Neural cell (in vitro differentiated cells): ENCODE results near the gene TMEM167B. TPM values are rescaled to one million over a fixed set of nuclear protein-coding genes. Genes with fewer than 3 reads are reported as not detected.

ENCODE experiments used
- H2AFZ ChIP-seq: fragments of 200-600, 300-800 bp; sonication (generic), shearing (Covaris generic); 2 replicates; pipeline ENCODE4 v1.6.0; 2014; ENCODE audit warnings: low read depth, mild to moderate bottlenecking, antibody characterized with exemption, low read length, moderate library complexity
- H3F3A ChIP-seq: fragments of 200-600 bp; shearing (Covaris generic); 2 replicates; pipeline ENCODE4 v1.6.1; 2016; ENCODE audit warnings: mild to moderate bottlenecking, moderate library complexity, mixed read lengths, antibody characterized with exemption, low read length; ENCODE audit not compliant: insufficient read depth, poor library complexity, severe bottlenecking
- H3K27ac ChIP-seq: fragments of 200-600, 300-800 bp; sonication (generic), shearing (Covaris generic); 2 replicates; pipeline ENCODE4 v1.5.1; 2014; ENCODE audit warnings: mild to moderate bottlenecking, low read length, moderate library complexity
- H3K27me3 ChIP-seq: fragments of 300-800, 200-600 bp; sonication (generic), shearing (Covaris generic); 2 replicates; pipeline ENCODE4 v1.6.0; 2014; ENCODE audit warnings: mild to moderate bottlenecking, low read depth, low read length, moderate library complexity; ENCODE audit not compliant: insufficient read depth
- H3K36me3 ChIP-seq: fragments of 300-800, 200-600 bp; sonication (generic), shearing (Covaris generic); 2 replicates; pipeline ENCODE4 v1.5.1; 2014; ENCODE audit warnings: mild to moderate bottlenecking, antibody characterized with exemption, low read length, moderate library complexity; ENCODE audit not compliant: insufficient read depth
- H3K4me2 ChIP-seq: fragments of 300-800, 200-600 bp; sonication (generic), shearing (Covaris generic); 2 replicates; pipeline ENCODE4 v1.6.0; 2014; ENCODE audit warnings: mild to moderate bottlenecking, low read length
- H3K4me3 ChIP-seq: fragments of 300-800, 200-600 bp; sonication (generic), shearing (Covaris generic); 2 replicates; pipeline ENCODE4 v1.5.1; 2014; ENCODE audit warnings: mild to moderate bottlenecking, low read length, moderate library complexity
- H3K79me2 ChIP-seq: fragments of 200-600 bp; shearing (Covaris generic); replicated peaks from 2 replicates; pipeline ENCODE4 v1.6.0; 2014; ENCODE audit warnings: mild to moderate bottlenecking, low read length, moderate library complexity; ENCODE audit not compliant: insufficient read depth
- H3K9ac ChIP-seq: fragments of 300-800, 200-600 bp; sonication (generic), shearing (Covaris generic); 2 replicates; pipeline ENCODE4 v1.6.1; 2016; ENCODE audit warnings: mild to moderate bottlenecking, low read length, mixed read lengths
- H3K9me2 ChIP-seq: fragments of 200-600 bp; shearing (Covaris generic); 2 replicates; pipeline ENCODE4 v1.6.1; 2016; ENCODE audit warnings: mild to moderate bottlenecking, low read length, mixed read lengths; ENCODE audit not compliant: insufficient read depth
- H3K9me3 ChIP-seq: fragments of 200-600, 300-800 bp; sonication (generic), shearing (Covaris generic); 2 replicates; pipeline ENCODE4 v1.6.1; 2016; ENCODE audit warnings: mild to moderate bottlenecking, mixed run types, low read length, moderate library complexity, mixed read lengths
- H4K20me1 ChIP-seq: fragments of 200-600 bp; shearing (Covaris generic); 2 replicates; pipeline ENCODE4 v1.6.1; 2016; ENCODE audit warnings: mild to moderate bottlenecking, mixed run types; ENCODE audit not compliant: insufficient read depth
- CTCF ChIP-seq: fragments of 450-650 bp; IDR thresholded peaks from 2 replicates; pipeline ENCODE4 v1.5.1; 2014; ENCODE audit warnings: antibody characterized with exemption, mild to moderate bottlenecking, moderate library complexity; ENCODE audit not compliant: poor library complexity, severe bottlenecking
- EP300 ChIP-seq: fragments of 450-650 bp; conservative IDR thresholded peaks from 2 replicates; pipeline ENCODE4 v1.6.1; 2014; ENCODE audit warnings: antibody characterized with exemption, mild to moderate bottlenecking, moderate library complexity; ENCODE audit not compliant: poor library complexity, severe bottlenecking
- EZH2 ChIP-seq: fragments of 200-600, 300-800 bp; shearing (Covaris generic), sonication (generic); IDR thresholded peaks from 2 replicates; pipeline ENCODE4 v1.6.1; 2014; ENCODE audit warnings: antibody characterized with exemption, low read length, borderline replicate concordance, mild to moderate bottlenecking; ENCODE audit not compliant: insufficient read depth, poor library complexity, severe bottlenecking
- MXI1 ChIP-seq: fragments of 450-650 bp; conservative IDR thresholded peaks from 2 replicates; pipeline ENCODE4 v1.6.1; 2014; ENCODE audit warnings: antibody characterized with exemption, mild to moderate bottlenecking; ENCODE audit not compliant: poor library complexity, severe bottlenecking
- POLR2AphosphoS5 ChIP-seq: IDR thresholded peaks from 2 replicates; pipeline ENCODE4 v1.6.1; 2012
- RAD21 ChIP-seq: fragments of 450-650 bp; conservative IDR thresholded peaks from 2 replicates; pipeline ENCODE4 v1.6.1; 2014; ENCODE audit warnings: antibody characterized with exemption, mild to moderate bottlenecking, moderate library complexity
- SMC3 ChIP-seq: fragments of 450-650 bp; conservative IDR thresholded peaks from 2 replicates; pipeline ENCODE4 v1.6.1; 2014; ENCODE audit warnings: antibody characterized with exemption, mild to moderate bottlenecking, moderate library complexity; ENCODE audit not compliant: poor library complexity
- TAF1 ChIP-seq: IDR thresholded peaks from 2 replicates; pipeline ENCODE4 v1.6.1; 2012; ENCODE audit warnings: low read depth
- polyA plus RNA-seq: library from polyadenylated mRNA; depleted of rRNA; stranded (reverse); fragments of >200 nt; gene quantifications from 2 replicates; pipeline ENCODE4 v1.2.3, GENCODE V29; 2014
- TF ChIP-seq, protein P1 (sequence below): IDR thresholded peaks from 2 replicates; pipeline ENCODE4 v1.6.1; 2012; ENCODE audit warnings: borderline replicate concordance

TMEM167B gene
- polyA plus RNA-seq, 1 donor from 2014 or later: 53.9 TPM

DNA sequence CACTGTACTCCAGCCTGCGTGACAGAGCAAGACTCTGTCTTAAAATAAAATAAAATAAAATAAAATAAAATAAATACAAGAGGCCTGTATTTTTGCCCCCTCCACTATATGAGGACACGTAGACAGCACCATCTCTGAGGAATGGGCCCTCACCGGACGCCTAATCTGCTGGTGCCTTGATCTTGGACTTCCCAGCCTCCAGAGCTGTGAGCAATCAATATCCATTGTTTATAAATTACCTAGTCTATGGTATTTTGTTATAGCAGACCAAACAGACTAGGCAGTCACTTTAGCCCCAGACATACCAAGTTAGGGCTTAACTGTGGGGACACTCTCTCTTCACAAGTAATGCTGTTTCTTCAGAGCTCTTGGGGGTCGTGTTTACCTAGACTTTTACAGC is 29.8 kb downstream of the TMEM167B start:
- H2AFZ ChIP-seq: no peak overlapping the region
- H3K9me2 ChIP-seq: no peaks in the 10 kb centered on the region
- no peaks in the 10 kb centered on the region for H3K79me2 ChIP-seq
- H4K20me1 ChIP-seq: no peaks in the 10 kb centered on the region
- H3K4me2 ChIP-seq: no peak overlapping the region
- no peaks in the 10 kb centered on the region for H3K9me3 ChIP-seq
- no peak overlapping the region for H3K9ac ChIP-seq
- no peak overlapping the region for H3K27ac ChIP-seq
- no peaks in the 10 kb centered on the region for H3K36me3 ChIP-seq
- peaks cover 2% of the 10 kb centered on the region for H3K27me3 ChIP-seq
- no peak overlapping the region for H3K4me3 ChIP-seq
- H3F3A ChIP-seq: no peaks in the 10 kb centered on the region
- TF ChIP-seq, protein P1, sequence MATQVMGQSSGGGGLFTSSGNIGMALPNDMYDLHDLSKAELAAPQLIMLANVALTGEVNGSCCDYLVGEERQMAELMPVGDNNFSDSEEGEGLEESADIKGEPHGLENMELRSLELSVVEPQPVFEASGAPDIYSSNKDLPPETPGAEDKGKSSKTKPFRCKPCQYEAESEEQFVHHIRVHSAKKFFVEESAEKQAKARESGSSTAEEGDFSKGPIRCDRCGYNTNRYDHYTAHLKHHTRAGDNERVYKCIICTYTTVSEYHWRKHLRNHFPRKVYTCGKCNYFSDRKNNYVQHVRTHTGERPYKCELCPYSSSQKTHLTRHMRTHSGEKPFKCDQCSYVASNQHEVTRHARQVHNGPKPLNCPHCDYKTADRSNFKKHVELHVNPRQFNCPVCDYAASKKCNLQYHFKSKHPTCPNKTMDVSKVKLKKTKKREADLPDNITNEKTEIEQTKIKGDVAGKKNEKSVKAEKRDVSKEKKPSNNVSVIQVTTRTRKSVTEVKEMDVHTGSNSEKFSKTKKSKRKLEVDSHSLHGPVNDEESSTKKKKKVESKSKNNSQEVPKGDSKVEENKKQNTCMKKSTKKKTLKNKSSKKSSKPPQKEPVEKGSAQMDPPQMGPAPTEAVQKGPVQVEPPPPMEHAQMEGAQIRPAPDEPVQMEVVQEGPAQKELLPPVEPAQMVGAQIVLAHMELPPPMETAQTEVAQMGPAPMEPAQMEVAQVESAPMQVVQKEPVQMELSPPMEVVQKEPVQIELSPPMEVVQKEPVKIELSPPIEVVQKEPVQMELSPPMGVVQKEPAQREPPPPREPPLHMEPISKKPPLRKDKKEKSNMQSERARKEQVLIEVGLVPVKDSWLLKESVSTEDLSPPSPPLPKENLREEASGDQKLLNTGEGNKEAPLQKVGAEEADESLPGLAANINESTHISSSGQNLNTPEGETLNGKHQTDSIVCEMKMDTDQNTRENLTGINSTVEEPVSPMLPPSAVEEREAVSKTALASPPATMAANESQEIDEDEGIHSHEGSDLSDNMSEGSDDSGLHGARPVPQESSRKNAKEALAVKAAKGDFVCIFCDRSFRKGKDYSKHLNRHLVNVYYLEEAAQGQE: no peak
- TF ChIP-seq TAF1 (no peak), CTCF (no peak), MXI1 (no peak), RAD21 (no peak), POLR2AphosphoS5 (no peak), EZH2 (no peak), SMC3 (no peak), EP300 (no peak)

GRCh38 chr1:109131059-109131458 is 40.5 kb downstream of the TMEM167B start:
- Histone ChIP-seq H4K20me1 (no peaks in the 10 kb centered on the region), H3K4me3 (no peak overlapping the region), H3K27ac (no peak overlapping the region), H2AFZ (no peak overlapping the region), H3K9me3 (no peaks in the 10 kb centered on the region), H3K9ac (no peak overlapping the region), H3K27me3 (no peaks in the 10 kb centered on the region), H3K4me2 (no peak overlapping the region), H3F3A (no peaks in the 10 kb centered on the region), H3K79me2 (no peaks in the 10 kb centered on the region), H3K36me3 (no peaks in the 10 kb centered on the region), H3K9me2 (no peaks in the 10 kb centered on the region)
- no peak for TF ChIP-seq POLR2AphosphoS5
- TF ChIP-seq CTCF: no peak
- no peak for TF ChIP-seq RAD21
- TF ChIP-seq, protein P1: no peak
- TF ChIP-seq TAF1: no peak
- no peak for TF ChIP-seq MXI1
- no peak for TF ChIP-seq EZH2
- TF ChIP-seq SMC3: no peak
- TF ChIP-seq EP300: no peak
